ENCODE measurements around the gene ZNF329. TPM values are rescaled to one million over a fixed set of nuclear protein-coding genes. Genes with fewer than 3 reads are reported as not detected.
A peak's percentile ranks its signal among the peaks of the same experiment; 100 is the strongest.
"Not testable (repeated sequence)": the region's sequence is repeated elsewhere in the genome, so short reads cannot be mapped to it uniquely, and the experiment has no call there.

Gene ZNF329
- 26.2 TPM for polyA plus RNA-seq (ENCODE audit: insufficient read length)
- long read RNA-seq, donor 1, partial matches to known transcripts: 27 of 31 reads
- long read RNA-seq, donor 1, other reads (novel, unspliced or antisense): 0 of 31 reads
- long read RNA-seq, donor 2, partial matches to known transcripts: 0 of 1 reads
- long read RNA-seq, donor 2, other reads (novel, unspliced or antisense): 0 of 1 reads
- long read RNA-seq, donor 3, partial matches to known transcripts: 0 of 2 reads
- long read RNA-seq, donor 3, other reads (novel, unspliced or antisense): 0 of 2 reads
- long read RNA-seq, donor 4: 0 reads
- long read RNA-seq, donor 5, partial matches to known transcripts: 0 of 2 reads
- long read RNA-seq, donor 5, other reads (novel, unspliced or antisense): 0 of 2 reads
- long read RNA-seq, donor 6: 0 reads
- long read RNA-seq, donor 7, partial matches to known transcripts: 6 of 9 reads
- long read RNA-seq, donor 7, other reads (novel, unspliced or antisense): 0 of 9 reads
- long read RNA-seq, donor 8, partial matches to known transcripts: 0 of 1 reads
- long read RNA-seq, donor 8, other reads (novel, unspliced or antisense): 0 of 1 reads

- DNase-seq: peak; percentile 82
Measured at GRCh38 chr19:58150328-58150921, at the start of gene ZNF329. TSS of gene ZNF329 (minus strand) at chr19:58150789. CDS start at chr19:58129503, 21,286 bp downstream.

- DNase-seq: no peak
Measured at GRCh38 chr19:58196901-58197616, 46.5 kb upstream of the ZNF329 start.

- DNase-seq: peak; percentile 50
Measured at GRCh38 chr19:58183817-58184215, 33.2 kb upstream of the ZNF329 start.

- DNase-seq: peak; percentile 89
Measured at GRCh38 chr19:58182989-58183816, 32.6 kb upstream of the ZNF329 start, which contains the start of gene ZNF274. TSS of gene ZNF274 (plus strand) at chr19:58183061. CDS start at chr19:58183966, 905 bp downstream.

- no peak for DNase-seq
Measured at GRCh38 chr19:58182577-58182988, 32.0 kb upstream of the ZNF329 start.

- no peak for DNase-seq
Measured at GRCh38 chr19:58181902-58182576, 31.4 kb upstream of the ZNF329 start.

- DNase-seq: no peak
Measured at GRCh38 chr19:58170860-58171259, 20.3 kb upstream of the ZNF329 start.

- DNase-seq: no peak
Measured at GRCh38 chr19:58166708-58167280, 16.2 kb upstream of the ZNF329 start.

GRCh38 chr19:58166268-58166667 lies 15.7 kb upstream of the ZNF329 start:
- DNase-seq: no peak

- no peak for DNase-seq
Measured at GRCh38 chr19:58157045-58157728, 6.6 kb upstream of the ZNF329 start.

- peak; percentile 96 for DNase-seq
Measured at GRCh38 chr19:58154679-58155648, 4.4 kb upstream of the ZNF329 start.

- DNase-seq: peak; percentile 55
Measured at GRCh38 chr19:58154287-58154678, 3.7 kb upstream of the ZNF329 start.

GRCh38 chr19:58153386-58153785 lies 2.8 kb upstream of the ZNF329 start:
- DNase-seq: no peak

- not testable (repeated sequence) for DNase-seq
Measured at GRCh38 chr19:58147475-58147874, 3.1 kb downstream of the ZNF329 start.

GRCh38 chr19:58145849-58146248 lies 4.7 kb downstream of the ZNF329 start:
- no peak for DNase-seq

- DNase-seq: no peak
Measured at GRCh38 chr19:58134244-58134643, 16.3 kb downstream of the ZNF329 start.

GRCh38 chr19:58129284-58129683 lies 21.3 kb downstream of the ZNF329 start:
- DNase-seq: no peak

GRCh38 chr19:58128041-58128685 lies 22.4 kb downstream of the ZNF329 start:
- DNase-seq: no peak

Data from left kidney (tissue), 8 donors.